HG02973 (cell line): Measurements from ENCODE around the gene LCE2A.

Source experiments
- ATAC-seq: cut with Tn5 transposase; IDR thresholded peaks from one replicate; pipeline ENCODE4 v1.9.1; 2021; ENCODE audit warnings: moderate library complexity; ENCODE audit not compliant: unreplicated experiment

The LCE2A gene

DNA sequence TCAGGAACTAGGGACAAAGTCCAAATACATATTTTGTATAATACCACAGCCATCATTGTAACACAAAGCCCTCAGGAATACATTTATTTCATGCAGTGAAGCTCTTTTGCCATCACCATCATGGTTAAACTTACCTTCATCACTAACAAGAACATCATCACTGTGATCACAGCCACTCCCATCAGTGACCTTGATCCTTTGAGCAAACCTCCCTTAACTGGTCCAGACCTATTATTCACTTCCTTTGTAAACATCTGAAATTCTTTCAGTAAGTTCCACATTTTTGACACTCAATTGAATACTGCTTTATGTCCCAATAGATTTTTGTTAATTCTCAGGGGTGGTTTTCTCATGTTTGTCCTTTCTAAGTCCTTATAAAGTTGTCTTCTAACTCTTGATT lies 43.5 kb downstream of the LCE2A start:
- ATAC-seq = no peak

DNA sequence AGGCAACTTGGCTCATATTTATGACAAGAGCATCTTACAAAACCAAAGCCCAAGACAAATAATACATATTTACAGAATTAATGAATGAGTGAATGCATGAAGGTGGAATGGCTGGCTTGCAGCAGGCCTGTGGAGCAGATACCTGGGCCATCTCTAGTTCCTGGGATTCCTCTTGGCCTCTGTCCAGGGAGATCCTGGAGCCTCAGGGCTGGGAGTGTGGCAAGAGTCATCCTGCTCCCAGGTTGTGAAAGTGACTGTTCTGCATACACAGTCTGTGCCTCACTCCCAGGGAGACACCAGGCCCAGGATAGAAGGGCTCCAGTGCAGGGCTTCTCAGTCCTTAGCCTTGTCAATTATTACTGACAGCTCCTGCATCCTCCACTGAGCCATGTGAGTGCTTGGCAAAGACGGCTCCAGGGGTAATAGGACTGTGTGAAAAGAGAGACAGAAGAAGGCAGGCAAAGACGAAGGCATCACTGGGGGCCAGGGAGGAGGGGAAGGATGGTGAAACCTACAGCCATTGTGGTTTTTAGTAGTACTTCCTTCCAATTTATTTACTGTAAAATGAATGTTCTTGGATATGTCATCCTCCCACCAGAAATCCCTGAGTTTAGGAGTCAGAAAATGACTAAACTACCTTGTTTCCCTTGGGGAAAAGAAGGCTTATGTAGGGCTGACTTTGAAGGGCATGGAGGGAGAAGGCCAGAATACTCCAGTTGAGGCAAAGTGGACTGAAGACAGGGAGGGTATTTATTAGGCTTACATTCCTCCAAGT lies 45.4 kb downstream of the LCE2A start:
- no peak for ATAC-seq

DNA sequence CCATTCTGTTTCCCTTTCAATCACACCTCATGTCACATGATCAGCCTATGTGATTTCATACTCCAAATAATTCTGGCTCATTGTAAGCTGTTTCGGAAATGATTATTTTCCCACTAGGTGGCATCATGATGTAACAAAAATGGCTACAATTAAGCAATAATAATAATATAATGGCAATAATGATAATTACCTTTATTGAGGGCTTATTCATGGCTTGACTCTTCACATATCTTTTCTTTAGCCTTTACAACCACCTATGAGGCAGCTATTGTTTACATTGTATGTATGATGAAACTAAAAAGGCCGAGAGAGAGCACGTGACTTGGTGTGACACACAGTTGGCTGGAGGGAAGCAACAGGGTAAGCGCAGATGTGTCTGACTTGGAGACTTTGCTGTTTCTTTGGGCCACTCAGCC lies 47.2 kb downstream of the LCE2A start:
- no peak for ATAC-seq

DNA sequence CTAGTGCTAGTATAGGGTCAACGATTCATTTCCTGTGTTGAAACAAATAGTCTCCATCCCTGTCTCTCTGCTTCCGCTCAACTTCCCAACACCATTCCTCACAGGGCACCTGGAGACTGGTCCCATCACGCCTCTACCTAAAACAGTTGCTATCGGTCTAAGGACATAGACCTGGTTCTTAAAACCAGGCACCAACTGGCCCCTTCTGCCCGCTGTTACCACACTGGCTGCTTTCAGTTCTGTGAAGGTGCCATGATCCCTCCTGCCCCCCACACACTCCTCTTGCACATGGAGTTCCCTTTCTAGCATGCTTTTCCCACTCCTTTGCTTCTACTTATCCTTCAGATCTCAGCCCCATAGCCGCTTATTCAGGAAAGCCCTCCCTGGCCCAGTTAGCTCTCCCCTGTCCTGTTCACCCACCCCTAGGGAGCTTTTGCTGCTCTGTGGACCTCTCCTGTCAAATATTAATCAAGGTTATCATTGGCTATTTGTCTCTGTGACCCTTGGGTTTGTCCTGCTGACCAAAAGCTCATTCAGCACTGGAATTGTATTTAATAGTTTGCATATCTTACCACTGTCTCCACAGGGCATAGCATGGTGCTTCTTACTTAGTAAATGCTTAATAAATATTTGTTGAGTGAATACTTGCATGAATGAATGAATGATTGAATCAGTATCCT lies 47.8 kb downstream of the LCE2A start:
- no peak for ATAC-seq

DNA sequence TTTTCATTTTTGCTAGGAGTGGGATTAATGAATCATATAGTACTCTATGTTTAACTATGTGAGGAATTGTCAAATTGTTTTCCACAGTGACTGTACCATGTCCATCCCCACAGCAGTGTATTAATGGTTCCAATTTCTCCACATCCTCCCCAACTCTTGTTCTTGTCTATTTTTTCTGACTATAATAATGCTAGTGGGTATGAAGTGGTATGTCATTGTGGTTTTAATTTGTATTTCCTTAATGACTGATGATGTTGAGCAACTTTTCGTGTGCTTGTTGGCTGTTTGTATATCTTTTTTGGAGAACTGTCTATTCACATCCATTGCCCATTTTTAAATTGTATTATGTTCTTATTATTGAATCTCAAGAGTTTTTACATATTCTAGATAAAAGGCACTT lies 49.7 kb downstream of the LCE2A start:
- no peak for ATAC-seq
